Natural killer cell (primary cell): ENCODE measurements around the gene ATF3. TPM values are rescaled to one million over a fixed set of nuclear protein-coding genes. Genes with fewer than 3 reads are reported as not detected.

Source experiments
- ATAC-seq, 3 donors: fragments of 150-1000 bp in 2 of 3; fragments of 200-7000 bp in 1 of 3; cut with Tn5 transposase; 1 replicate in 1 of 3; 2 replicates in 2 of 3; pipeline ENCODE4 v1.10.0; 2021; ENCODE audit warnings: mild to moderate bottlenecking in 2 of 3, moderate library complexity in 2 of 3
- DNase-seq, 2 donors: peaks; one replicate each; pipeline versions ENCODE4 v3.0.0 to v3.0.0-alpha.2; 2013 to 2021; ENCODE audit warnings: mixed read lengths in 1 of 2
- H3K27ac ChIP-seq: one replicate; pipeline ENCODE4 v1.5.1; 2013; ENCODE audit warnings: mild to moderate bottlenecking, low read length
- H3K27me3 ChIP-seq: one replicate; pipeline ENCODE4 v1.6.1; 2013; ENCODE audit warnings: low read length; ENCODE audit not compliant: control insufficient read depth, insufficient read depth
- H3K36me3 ChIP-seq: one replicate; pipeline ENCODE4 v1.6.1; 2013; ENCODE audit warnings: low read length; ENCODE audit not compliant: control insufficient read depth, insufficient read depth
- H3K4me1 ChIP-seq: one replicate; pipeline ENCODE4 v1.6.1; 2013; ENCODE audit warnings: low read length; ENCODE audit not compliant: control insufficient read depth, insufficient read depth
- H3K4me3 ChIP-seq: one replicate; pipeline ENCODE4 v1.5.1; 2013; ENCODE audit warnings: low read length
- H3K9me3 ChIP-seq: one replicate; pipeline ENCODE4 v1.6.1; 2013; ENCODE audit warnings: low read length; ENCODE audit not compliant: control insufficient read depth, insufficient read depth
- H3K27ac Mint-ChIP-seq, 2 donors: one replicate each; pipeline ENCODE4 v1.8.0; 2022; ENCODE audit warnings: mild to moderate bottlenecking in 2 of 2, mixed read lengths in 2 of 2, moderate library complexity in 1 of 2
- H3K27me3 Mint-ChIP-seq, 2 donors: one replicate each; pipeline ENCODE4 v1.8.0; 2022; ENCODE audit warnings: low read depth in 2 of 2, mixed read lengths in 2 of 2
- H3K36me3 Mint-ChIP-seq: one replicate; pipeline ENCODE4 v1.8.0; 2022; ENCODE audit warnings: mixed read lengths
- H3K4me1 Mint-ChIP-seq, 2 donors: one replicate each; pipeline ENCODE4 v1.8.0; 2022; ENCODE audit warnings: mixed read lengths in 2 of 2
- H3K4me3 Mint-ChIP-seq: one replicate; pipeline ENCODE4 v1.8.0; 2022; ENCODE audit warnings: mild to moderate bottlenecking, moderate library complexity, mixed read lengths
- H3K9me3 Mint-ChIP-seq, 2 donors: one replicate each; pipeline ENCODE4 v1.8.0; 2022; ENCODE audit warnings: mixed read lengths in 2 of 2
- CTCF ChIP-seq: fragments of 200-600 bp; IDR thresholded peaks from one replicate; pipeline ENCODE4 v1.8.0; 2022; ENCODE audit warnings: antibody characterized with exemption
- WGBS: methylation state at CpG from one replicate; pipeline ENCODE4 v1.1.7; 2013; ENCODE audit warnings: missing lambda C conversion rate; ENCODE audit not compliant: insufficient coverage; 5-methylcytosine and 5-hydroxymethylcytosine counted together
- intact Hi-C: fragments of 100-400 bp; cut with micrococcal nuclease; formaldehyde crosslinking; loops from one replicate; pipeline ENCODE4 v1.14.2; 2022
- total RNA-seq, 4 donors: library from RNA; stranded (reverse); fragments of 120-200 nt in 1 of 4; gene quantifications; one replicate each; pipeline versions ENCODE4 v1.2.3 to v1.2.4, GENCODE V29; 2013 to 2022

ATF3 gene
- total RNA-seq, 3 donors from 2014 or later (not counting 1 experiment from before 2014, with no cell fraction given), result 62.2 to 135 (median 78.5) TPM

- 92% methylated on average over 5 of the region's 5 CpGs for WGBS
- no peak for TF ChIP-seq CTCF
- H3K27me3 Mint-ChIP-seq, result no peaks in the 10 kb centered on the region
- Histone ChIP-seq H3K27ac (no peak overlapping the region), H3K9me3 (no peaks in the 10 kb centered on the region), H3K4me3 (no peak overlapping the region), H3K27me3 (no peaks in the 10 kb centered on the region), H3K36me3 (no peaks in the 10 kb centered on the region), H3K4me1 (peaks cover 18% of the 10 kb centered on the region)
- H3K4me1 Mint-ChIP-seq, result peaks cover 12 to 22% of the 10 kb centered on the region in 2 donors
- no peaks in the 10 kb centered on the region for H3K9me3 Mint-ChIP-seq
- ATAC-seq (no peak), DNase-seq (no peak)
- no peak overlapping the region for H3K4me3 Mint-ChIP-seq
- intact Hi-C loops, result no loop called here
- H3K27ac Mint-ChIP-seq, result peak overlapping the region; percentile 63 to 96
- H3K36me3 Mint-ChIP-seq, result no peaks in the 10 kb centered on the region
These were observed 47.0 kb upstream of the ATF3 start for GRCh38 chr1:212561501-212561931.

- Mint-ChIP-seq H3K36me3 (no peaks in the 10 kb centered on the region), H3K4me1 (peaks cover 24 to 29% of the 10 kb centered on the region in 2 donors), H3K9me3 (no peaks in the 10 kb centered on the region), H3K27ac (peak overlapping the region in 1 of 2 donors; percentile 13), H3K27me3 (no peaks in the 10 kb centered on the region), H3K4me3 (no peak overlapping the region)
- DNase-seq, result no peak
- no peaks in the 10 kb centered on the region for H3K9me3 ChIP-seq
- 86% methylated on average over 3 of the region's 4 CpGs for WGBS
- H3K4me3 ChIP-seq, result no peak overlapping the region
- H3K27me3 ChIP-seq, result no peaks in the 10 kb centered on the region
- no peak overlapping the region for H3K27ac ChIP-seq
- H3K36me3 ChIP-seq, result no peaks in the 10 kb centered on the region
- peaks cover 23% of the 10 kb centered on the region for H3K4me1 ChIP-seq
- TF ChIP-seq CTCF, result no peak
- intact Hi-C loops, result no loop called here
- no peak for ATAC-seq
These were observed 45.8 kb upstream of the ATF3 start for GRCh38 chr1:212562771-212563170.

GRCh38 chr1:212565079-212565478 lies 43.5 kb upstream of the ATF3 start:
- Mint-ChIP-seq H3K4me1 (peaks cover 19% of the 10 kb centered on the region in 2 donors), H3K9me3 (no peaks in the 10 kb centered on the region), H3K27me3 (no peaks in the 10 kb centered on the region), H3K36me3 (no peaks in the 10 kb centered on the region), H3K4me3 (peak overlapping the region; percentile 95), H3K27ac (peak overlapping the region; percentile 87 to 91)
- Histone ChIP-seq H3K27ac (no peak overlapping the region), H3K4me1 (peaks cover 9% of the 10 kb centered on the region), H3K4me3 (no peak overlapping the region), H3K9me3 (no peaks in the 10 kb centered on the region), H3K36me3 (no peaks in the 10 kb centered on the region), H3K27me3 (no peaks in the 10 kb centered on the region)
- ATAC-seq, result no peak
- no peak for TF ChIP-seq CTCF
- intact Hi-C loops, result no loop called here
- DNase-seq, result no peak
- WGBS, result 78% methylated on average over 3 of the region's 4 CpGs
